Mucosa of rectum (tissue), 2 donors: ENCODE results near the gene PLEKHG5.
A peak's percentile ranks its signal among the peaks of the same experiment; 100 is the strongest.
"Not testable (repeated sequence)": the region's sequence is repeated elsewhere in the genome, so short reads cannot be mapped to it uniquely, and the experiment has no call there.

Source experiments
- H3K27ac ChIP-seq, 2 donors: one replicate each; pipeline ENCODE4 v1.7.0; 2013; ENCODE audit warnings: inconsistent platforms in 2 of 2, low read depth in 2 of 2, low read length in 2 of 2
- H3K27me3 ChIP-seq, 2 donors: one replicate each; pipeline ENCODE4 v1.7.0; 2013; ENCODE audit warnings: low read length in 2 of 2; ENCODE audit not compliant: control insufficient read depth in 2 of 2, insufficient read depth in 2 of 2
- H3K36me3 ChIP-seq, 2 donors: one replicate each; pipeline ENCODE4 v1.7.0; 2013; ENCODE audit warnings: low read length in 2 of 2; ENCODE audit not compliant: control insufficient read depth in 2 of 2, insufficient read depth in 2 of 2
- H3K4me1 ChIP-seq, 2 donors: one replicate each; pipeline ENCODE4 v1.7.0; 2013; ENCODE audit warnings: low read length in 2 of 2, mild to moderate bottlenecking in 1 of 2; ENCODE audit not compliant: control insufficient read depth in 2 of 2, insufficient read depth in 2 of 2
- H3K4me3 ChIP-seq, 2 donors: one replicate each; pipeline ENCODE4 v1.7.0; 2013; ENCODE audit warnings: low read length in 2 of 2
- H3K9ac ChIP-seq, 2 donors: one replicate each; pipeline ENCODE4 v1.7.0; 2013; ENCODE audit warnings: low read length in 2 of 2, low read depth in 1 of 2, mild to moderate bottlenecking in 1 of 2
- H3K9me3 ChIP-seq, 2 donors: one replicate each; pipeline ENCODE4 v1.7.0; 2013; ENCODE audit warnings: low read length in 2 of 2; ENCODE audit not compliant: control insufficient read depth in 2 of 2
- donor health status: healthy.
- donor health status: Normal muscosa, but diverticular disease.

PLEKHG5 gene

DNA sequence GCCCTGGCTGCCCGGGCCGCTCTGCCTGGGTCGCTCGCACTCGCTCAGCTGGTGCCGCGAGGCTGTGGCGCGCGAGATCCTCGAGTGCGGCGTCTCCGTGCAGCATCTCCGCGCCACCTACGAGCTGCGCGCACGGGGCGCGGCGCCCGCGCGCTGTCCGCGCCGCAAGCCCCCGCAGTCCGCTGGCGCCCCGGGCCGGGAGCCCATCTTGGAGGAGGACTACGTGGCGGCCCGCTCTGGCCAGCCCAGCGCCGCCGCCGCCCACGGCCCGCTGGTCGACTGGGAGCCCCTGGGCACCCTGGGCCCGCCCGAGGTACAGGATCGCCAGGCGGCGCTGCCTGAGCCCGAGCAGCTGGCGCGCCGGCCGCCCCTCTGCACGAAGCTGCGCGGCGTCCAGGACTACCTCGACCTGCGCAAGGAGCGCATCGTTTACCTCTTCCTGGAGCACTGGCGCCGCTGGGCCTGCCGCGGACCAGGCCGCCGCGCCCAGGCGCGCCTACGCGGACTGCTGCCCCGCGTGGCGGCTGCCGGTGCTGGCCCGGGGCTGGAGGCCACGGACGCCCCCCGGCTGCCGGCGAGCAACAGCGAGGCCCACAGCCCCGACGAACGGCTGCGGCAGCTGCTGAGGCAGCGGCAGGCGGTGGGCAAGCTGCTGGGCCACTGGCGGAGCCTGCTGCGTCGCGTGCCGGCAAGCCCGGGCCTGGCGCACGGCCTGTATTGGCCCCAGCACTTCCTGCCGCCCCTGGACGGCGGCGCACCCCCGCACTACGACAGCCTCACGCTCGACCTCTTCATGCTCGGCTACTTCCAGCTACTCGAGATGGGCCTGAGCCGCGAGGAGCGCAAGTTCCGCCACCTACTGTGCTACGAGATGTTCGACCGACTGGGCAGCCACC lies 36.4 kb downstream of the PLEKHG5 start:
- H3K27me3 ChIP-seq = no peaks in the 10 kb centered on the region
- no peak overlapping the region for H3K27ac ChIP-seq
- peaks cover 3 to 13% of the 10 kb centered on the region in 2 donors for H3K4me1 ChIP-seq
- H3K36me3 ChIP-seq = peaks cover 0 to 7% of the 10 kb centered on the region in 2 donors
- no peak overlapping the region for H3K9ac ChIP-seq
- no peaks in the 10 kb centered on the region for H3K9me3 ChIP-seq
- H3K4me3 ChIP-seq = no peak overlapping the region

DNA sequence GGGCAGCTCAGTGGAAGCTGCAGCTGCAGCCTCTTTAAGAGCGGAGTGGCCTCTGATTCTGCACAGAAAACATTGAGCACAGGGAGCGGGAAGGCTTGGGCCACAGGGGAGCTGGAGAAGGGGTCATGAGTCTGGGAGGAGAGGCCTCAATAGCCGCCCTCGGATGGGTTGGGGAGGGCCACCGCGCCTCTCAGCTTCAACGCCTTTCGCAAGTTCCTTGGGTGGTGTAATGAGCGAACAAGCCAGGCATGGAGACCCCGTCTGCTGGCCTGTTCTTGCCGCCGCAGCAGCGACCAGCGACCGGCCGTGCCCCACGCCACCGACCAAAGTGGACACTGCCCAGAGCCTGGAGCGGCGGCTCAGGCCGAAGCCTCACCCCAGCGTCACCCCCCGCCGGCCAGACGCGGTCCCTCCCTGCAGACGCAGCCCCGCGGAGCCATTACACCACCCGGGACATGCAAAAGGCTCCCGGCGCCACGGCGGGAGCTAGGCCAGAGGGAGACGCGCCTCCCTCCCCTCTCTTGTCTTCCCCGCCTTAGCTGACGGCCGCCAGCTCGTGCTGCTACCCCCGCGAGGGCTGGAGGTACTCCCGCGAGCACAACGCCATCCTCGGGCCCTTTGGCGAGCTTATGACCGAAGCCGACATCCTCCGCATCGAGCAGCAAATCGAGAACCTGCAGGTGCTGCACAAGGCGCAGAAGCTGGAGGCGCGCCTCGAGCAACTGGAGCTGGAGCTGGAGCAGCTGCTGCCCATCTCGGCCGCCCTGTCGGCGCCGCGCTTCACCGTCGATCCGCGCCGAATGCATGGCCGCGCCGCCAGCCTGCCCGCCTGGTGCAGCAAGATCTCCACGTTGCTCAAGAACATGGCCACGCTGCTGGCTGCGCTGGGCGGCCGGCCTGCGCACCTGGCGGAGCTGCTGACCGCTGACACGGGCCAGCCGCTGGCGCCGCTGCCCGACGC lies 37.3 kb downstream of the PLEKHG5 start:
- H3K36me3 ChIP-seq, H3K4me3 ChIP-seq, H3K9me3 ChIP-seq, H3K9ac ChIP-seq, H3K27ac ChIP-seq, H3K27me3 ChIP-seq: not testable (repeated sequence)
- H3K4me1 ChIP-seq = peaks cover 12 to 23% of the 10 kb centered on the region in 2 donors

DNA sequence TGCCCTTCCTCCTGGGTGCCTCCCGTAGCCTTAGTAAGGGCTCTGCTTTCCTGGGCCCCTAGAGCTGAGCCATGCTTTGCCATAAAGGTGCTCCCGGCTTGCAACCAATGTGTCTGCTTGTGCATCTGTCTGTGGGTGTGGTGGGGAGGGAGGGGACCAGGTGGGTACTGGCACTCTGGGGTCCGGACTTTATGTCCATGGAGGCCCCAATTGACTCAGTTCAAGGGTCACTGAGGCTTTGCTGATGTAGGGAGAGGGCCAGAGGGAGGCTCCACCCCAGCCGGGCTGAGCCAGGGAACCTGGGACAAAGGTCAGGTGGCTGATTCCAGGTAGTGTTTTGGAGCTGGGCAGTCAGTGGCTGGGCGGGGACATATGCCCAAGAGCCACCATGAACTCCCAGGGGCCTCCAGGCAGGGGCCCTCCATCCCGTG lies 40.5 kb downstream of the PLEKHG5 start:
- Histone ChIP-seq H3K4me1 (peaks cover 14 to 36% of the 10 kb centered on the region in 2 donors), H3K9ac (peak overlapping the region in 1 of 2 donors; percentile 30), H3K9me3 (no peaks in the 10 kb centered on the region), H3K27ac (peak overlapping the region; percentile 57 to 80), H3K36me3 (no peaks in the 10 kb centered on the region), H3K4me3 (peak overlapping the region; percentile 17 to 44), H3K27me3 (no peaks in the 10 kb centered on the region)

DNA sequence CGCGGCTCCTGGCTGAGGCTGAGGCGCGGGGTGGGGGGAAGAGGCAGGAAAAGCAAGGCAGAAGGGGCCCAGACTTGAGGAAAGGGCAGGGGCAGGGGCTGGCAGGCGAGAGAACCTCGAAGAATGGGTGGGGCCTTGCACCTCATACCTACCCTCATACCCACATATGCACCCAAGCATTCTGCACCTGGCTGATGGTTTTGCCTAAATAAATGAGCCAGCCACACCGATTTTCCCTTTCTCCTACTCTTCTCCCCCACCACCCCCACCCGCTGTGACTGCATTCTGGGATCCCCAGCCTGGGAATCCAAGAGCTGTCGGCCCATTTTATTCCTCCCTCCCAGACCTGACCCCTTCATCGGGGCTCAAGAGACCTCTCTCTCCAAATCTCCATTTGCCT lies 41.0 kb downstream of the PLEKHG5 start:
- H3K9ac ChIP-seq = peak overlapping the region in 1 of 2 donors; percentile 30
- peak overlapping the region; percentile 17 to 44 for H3K4me3 ChIP-seq
- not testable (repeated sequence) for H3K27me3 ChIP-seq, H3K36me3 ChIP-seq, H3K9me3 ChIP-seq
- peak overlapping the region; percentile 57 to 80 for H3K27ac ChIP-seq
- H3K4me1 ChIP-seq = peaks cover 14 to 36% of the 10 kb centered on the region in 2 donors

DNA sequence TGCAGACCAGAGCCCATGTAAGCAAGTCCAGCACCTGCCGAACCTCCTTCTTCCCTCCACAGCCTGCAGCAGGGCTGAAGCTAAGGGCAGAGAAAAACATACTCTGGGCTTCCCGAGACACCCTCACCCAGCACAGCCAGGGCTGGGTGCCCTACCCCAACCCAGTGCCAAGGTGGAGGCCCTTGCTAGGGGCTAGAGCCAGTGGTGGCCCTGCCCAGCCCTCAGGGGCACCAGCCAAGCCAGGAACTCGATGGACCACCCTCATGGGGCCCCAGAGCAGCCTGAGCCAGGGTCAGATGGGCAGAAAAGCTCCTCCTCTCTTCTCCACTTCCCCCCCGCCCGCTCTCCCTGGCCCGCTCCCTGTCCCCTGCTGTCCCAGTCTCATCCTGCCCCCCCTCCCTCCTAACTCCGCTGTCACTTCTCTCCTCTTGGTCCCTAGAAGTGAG lies 41.4 kb downstream of the PLEKHG5 start:
- Histone ChIP-seq H3K27me3 (no peaks in the 10 kb centered on the region), H3K36me3 (no peaks in the 10 kb centered on the region), H3K4me1 (peaks cover 14 to 36% of the 10 kb centered on the region in 2 donors), H3K27ac (peak overlapping the region; percentile 57 to 80), H3K9me3 (no peaks in the 10 kb centered on the region), H3K9ac (no peak overlapping the region), H3K4me3 (no peak overlapping the region)

DNA sequence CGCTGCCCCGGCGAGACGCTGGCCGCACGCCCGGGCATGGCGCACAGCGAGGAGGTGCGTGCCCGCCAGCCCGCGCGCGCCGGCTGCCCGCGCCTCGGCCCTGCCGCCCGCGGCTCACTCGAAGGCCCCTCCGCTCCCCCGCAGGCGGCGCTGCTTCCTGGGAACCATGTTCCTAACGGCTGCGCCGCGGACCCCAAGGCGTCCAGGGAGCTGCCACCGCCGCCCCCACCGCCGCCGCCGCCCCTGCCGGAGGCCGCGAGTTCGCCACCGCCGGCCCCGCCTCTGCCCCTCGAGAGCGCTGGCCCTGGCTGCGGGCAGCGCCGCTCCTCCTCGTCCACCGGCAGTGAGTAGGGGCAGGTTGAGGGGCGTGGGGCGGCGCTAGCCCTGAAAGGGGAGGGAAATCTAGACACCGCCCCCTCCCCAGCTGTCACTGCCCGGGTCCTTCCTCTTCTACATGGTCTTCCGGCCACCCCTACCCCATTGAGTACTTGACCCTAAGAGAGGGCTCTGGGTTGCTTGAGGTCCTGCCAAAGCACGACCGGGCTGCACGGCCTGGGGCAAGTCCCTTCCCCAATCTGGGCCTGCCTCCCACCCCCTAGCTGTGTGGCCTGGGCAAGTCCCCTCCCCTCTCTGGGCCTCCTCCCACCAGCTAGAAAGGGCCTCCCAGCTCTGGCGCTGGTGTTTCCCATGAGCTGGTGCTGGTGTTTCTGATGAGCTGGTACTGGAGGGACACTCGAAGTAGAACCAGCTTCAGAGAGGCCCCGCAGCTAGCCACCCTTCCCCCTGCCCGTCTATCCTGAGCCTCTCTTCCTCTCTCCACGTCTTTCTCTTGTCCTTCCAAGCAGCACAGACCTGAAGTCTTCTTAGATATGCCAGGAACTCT lies 42.5 kb downstream of the PLEKHG5 start:
- peak overlapping the region in 1 of 2 donors; percentile 59 for H3K9ac ChIP-seq
- peaks cover 14 to 36% of the 10 kb centered on the region in 2 donors for H3K4me1 ChIP-seq
- no peaks in the 10 kb centered on the region for H3K9me3 ChIP-seq
- H3K27me3 ChIP-seq = no peaks in the 10 kb centered on the region
- H3K4me3 ChIP-seq = peak overlapping the region in 1 of 2 donors; percentile 57
- H3K27ac ChIP-seq = peak overlapping the region; percentile 57 to 80
- no peaks in the 10 kb centered on the region for H3K36me3 ChIP-seq

DNA sequence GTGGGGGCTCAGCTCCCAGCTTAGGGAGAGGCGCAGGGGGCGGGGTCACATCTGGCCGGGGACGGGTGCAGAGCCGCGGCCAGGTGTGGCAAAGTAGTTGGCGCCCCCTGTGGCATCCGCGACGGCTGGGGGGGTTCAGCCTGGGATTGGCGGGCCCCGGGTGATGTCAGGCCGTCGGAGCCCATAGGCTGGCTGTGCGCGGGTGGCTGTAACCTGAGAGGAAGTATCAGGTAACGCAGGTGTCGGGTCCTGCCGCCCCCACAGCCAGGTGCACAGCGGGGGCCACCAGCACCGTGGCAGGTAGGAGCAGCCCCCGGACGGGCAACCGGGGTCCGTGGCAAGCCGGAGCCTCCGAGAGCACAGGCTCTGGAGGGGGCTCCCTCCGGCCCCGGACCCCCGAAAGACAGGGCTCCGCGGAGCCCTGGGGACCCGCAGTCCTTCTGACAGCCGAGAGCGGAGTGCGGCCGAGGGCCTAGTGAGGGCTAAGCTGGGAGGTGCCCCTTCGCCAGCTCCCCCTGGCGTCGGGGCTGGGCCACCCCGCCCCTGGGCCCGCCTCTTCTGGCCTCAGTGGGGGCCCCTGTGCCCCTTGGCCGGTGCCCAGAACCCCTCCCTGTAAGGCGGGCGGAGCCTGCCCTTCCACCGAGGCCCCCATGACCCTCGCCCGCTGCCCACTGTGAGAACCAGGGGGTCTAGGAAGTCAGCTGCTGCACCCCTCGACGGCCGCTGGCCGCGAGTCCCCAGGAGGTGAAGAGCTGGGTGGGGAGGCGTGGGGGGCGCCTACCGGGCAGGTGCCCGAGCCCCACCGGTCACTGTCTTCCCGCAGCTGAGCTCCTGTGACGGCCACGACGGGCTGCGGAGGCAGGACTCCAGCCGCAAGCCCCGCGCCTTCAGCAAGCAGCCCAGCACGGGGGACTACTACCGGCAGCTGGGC lies 43.4 kb downstream of the PLEKHG5 start:
- no peaks in the 10 kb centered on the region for H3K9me3 ChIP-seq
- peaks cover 14 to 36% of the 10 kb centered on the region in 2 donors for H3K4me1 ChIP-seq
- peak overlapping the region; percentile 26 to 57 for H3K4me3 ChIP-seq
- H3K27ac ChIP-seq = peak overlapping the region; percentile 55 to 80
- peak overlapping the region in 1 of 2 donors; percentile 62 for H3K9ac ChIP-seq
- no peaks in the 10 kb centered on the region for H3K36me3 ChIP-seq
- H3K27me3 ChIP-seq = peaks cover 0 to 1% of the 10 kb centered on the region in 2 donors

DNA sequence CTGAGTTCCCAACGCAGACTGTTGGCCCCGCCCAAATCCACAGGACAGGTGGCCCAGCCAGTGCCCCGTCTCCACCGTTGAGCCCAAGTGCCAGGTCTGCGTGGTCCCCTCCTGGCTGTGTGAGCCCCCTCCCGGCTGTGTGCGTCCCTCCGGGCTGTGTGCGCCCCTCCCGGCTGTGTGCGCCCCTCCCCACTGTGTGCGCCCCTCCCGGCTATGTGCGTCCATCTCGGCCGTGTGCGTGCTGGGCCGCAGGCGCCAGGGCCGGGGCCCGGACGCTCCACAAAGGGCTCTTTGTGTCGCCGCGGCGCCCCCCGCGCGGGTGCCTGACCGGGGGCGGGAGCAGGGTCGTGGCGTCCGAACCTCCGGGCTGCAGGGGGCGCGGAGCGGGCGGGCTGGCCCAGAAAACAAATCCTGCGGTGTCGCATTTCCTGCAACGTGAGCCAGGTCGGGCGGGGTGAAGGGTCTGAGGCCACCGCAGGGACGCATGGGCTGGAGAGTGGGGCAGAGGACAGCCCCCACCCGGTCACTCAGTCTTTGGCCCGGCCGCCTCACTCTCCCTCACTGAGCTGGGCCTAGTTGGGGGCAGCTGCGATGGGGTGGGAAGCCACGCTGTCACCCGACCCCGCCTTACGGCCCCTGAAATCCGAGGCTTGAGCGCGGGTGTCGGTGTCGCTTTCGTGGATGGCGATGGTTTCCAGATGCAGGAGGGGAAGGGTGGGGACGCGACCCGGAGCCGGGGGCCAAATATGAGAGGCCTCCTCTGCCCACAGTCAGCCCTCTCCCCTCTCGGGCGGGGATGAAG lies 44.2 kb downstream of the PLEKHG5 start:
- peaks cover 0 to 1% of the 10 kb centered on the region in 2 donors for H3K27me3 ChIP-seq
- peaks cover 14 to 36% of the 10 kb centered on the region in 2 donors for H3K4me1 ChIP-seq
- peak overlapping the region in 1 of 2 donors; percentile 62 for H3K9ac ChIP-seq
- H3K27ac ChIP-seq = peak overlapping the region in 1 of 2 donors; percentile 9
- H3K36me3 ChIP-seq = no peaks in the 10 kb centered on the region
- H3K9me3 ChIP-seq = no peaks in the 10 kb centered on the region
- peak overlapping the region in 1 of 2 donors; percentile 57 for H3K4me3 ChIP-seq
